Astrocyte (in vitro differentiated cells and primary cell): ENCODE results near the gene TRIO. TPM values are rescaled to one million over a fixed set of nuclear protein-coding genes. Genes with fewer than 3 reads are reported as not detected.

Source experiments
- DNase-seq: peaks from one replicate; pipeline ENCODE4 v3.0.0-alpha.2; 2010; ENCODE audit warnings: low read depth
- FAIRE-seq: peaks from 2 replicates; lab custom pipeline; 2011; peaks lifted over from hg19 to GRCh38; lab: Jason Lieb, UNC
- H2AFZ ChIP-seq: 2 replicates; pipeline ENCODE4 v1.6.0; 2012; ENCODE audit warnings: low read depth, low read length, inconsistent platforms
- H3K27ac ChIP-seq: 2 replicates; pipeline ENCODE4 v1.5.1; 2011; ENCODE audit warnings: low read depth, low read length, inconsistent platforms
- H3K27me3 ChIP-seq: 2 replicates; pipeline ENCODE4 v1.6.0; 2011; ENCODE audit warnings: low read length, inconsistent platforms; ENCODE audit not compliant: insufficient read depth
- H3K36me3 ChIP-seq: 2 replicates; pipeline ENCODE4 v1.5.1; 2011; ENCODE audit warnings: low read length, inconsistent platforms; ENCODE audit not compliant: insufficient read depth
- H3K4me1 ChIP-seq: 2 replicates; pipeline ENCODE4 v1.5.1; 2011; ENCODE audit warnings: low read length, inconsistent platforms; ENCODE audit not compliant: insufficient read depth
- H3K4me2 ChIP-seq: 2 replicates; pipeline ENCODE4 v1.6.0; 2012; ENCODE audit warnings: low read length, inconsistent platforms
- H3K4me3 ChIP-seq: 2 replicates; pipeline ENCODE4 v1.5.1; 2011; ENCODE audit warnings: low read depth, mild to moderate bottlenecking, low read length, inconsistent platforms; ENCODE audit not compliant: insufficient read depth
- H3K79me2 ChIP-seq: 2 replicates; pipeline ENCODE4 v1.6.0; 2012; ENCODE audit warnings: mild to moderate bottlenecking, low read length, inconsistent platforms; ENCODE audit not compliant: insufficient read depth
- H3K9ac ChIP-seq: 2 replicates; pipeline ENCODE4 v1.6.0; 2012; ENCODE audit warnings: mild to moderate bottlenecking, low read length, inconsistent platforms
- H3K9me3 ChIP-seq: 2 replicates; pipeline ENCODE4 v1.5.1; 2012; ENCODE audit warnings: low read depth, mild to moderate bottlenecking, low read length, inconsistent platforms; ENCODE audit not compliant: insufficient read depth
- H4K20me1 ChIP-seq: 2 replicates; pipeline ENCODE4 v1.6.0; 2012; ENCODE audit warnings: low read length, inconsistent platforms; ENCODE audit not compliant: insufficient read depth
- H3K27ac Mint-ChIP-seq: one replicate; pipeline ENCODE4 v1.8.0; 2021; ENCODE audit warnings: mild to moderate bottlenecking, mixed read lengths; ENCODE audit not compliant: unreplicated experiment
- H3K27me3 Mint-ChIP-seq: one replicate; pipeline ENCODE4 v1.8.0; 2021; ENCODE audit warnings: low read depth, mixed read lengths; ENCODE audit not compliant: unreplicated experiment
- H3K36me3 Mint-ChIP-seq: one replicate; pipeline ENCODE4 v1.8.0; 2021; ENCODE audit warnings: low read depth, mixed read lengths; ENCODE audit not compliant: unreplicated experiment
- H3K4me1 Mint-ChIP-seq: one replicate; pipeline ENCODE4 v1.8.0; 2021; ENCODE audit warnings: low read depth, mixed read lengths; ENCODE audit not compliant: unreplicated experiment
- H3K4me3 Mint-ChIP-seq: one replicate; pipeline ENCODE4 v1.8.0; 2021; ENCODE audit warnings: mild to moderate bottlenecking, moderate library complexity, mixed read lengths; ENCODE audit not compliant: unreplicated experiment
- H3K9me3 Mint-ChIP-seq: one replicate; pipeline ENCODE4 v1.8.0; 2021; ENCODE audit warnings: mild to moderate bottlenecking, mixed read lengths; ENCODE audit not compliant: unreplicated experiment
- CTCF ChIP-seq: IDR thresholded peaks from 2 replicates; pipeline ENCODE4 v1.5.1; 2011; ENCODE audit warnings: low read depth, mild to moderate bottlenecking, inconsistent platforms, low read length, moderate library complexity; ENCODE audit not compliant: insufficient read depth
- EZH2 ChIP-seq: IDR thresholded peaks from 2 replicates; pipeline ENCODE4 v1.6.1; 2012; ENCODE audit warnings: mild to moderate bottlenecking, low read length, inconsistent platforms; ENCODE audit not compliant: insufficient read depth
- total RNA-seq: library from RNA; stranded (reverse); gene quantifications from 2 replicates; pipeline ENCODE4 v1.2.1, GENCODE V29; 2021

Gene TRIO
- total RNA-seq, 1 donor from 2014 or later = 347 TPM

GRCh38 chr5:14385019-14385418 is 241.9 kb downstream of the TRIO start:
- no peaks in the 10 kb centered on the region for H3K27me3 Mint-ChIP-seq
- H3K4me1 Mint-ChIP-seq = peaks cover 36% of the 10 kb centered on the region
- Histone ChIP-seq H3K27ac (no peak overlapping the region), H3K9ac (no peak overlapping the region), H3K4me1 (no peaks in the 10 kb centered on the region), H3K4me2 (no peak overlapping the region), H4K20me1 (peaks cover 62% of the 10 kb centered on the region), H3K36me3 (peaks cover 74% of the 10 kb centered on the region), H3K9me3 (no peaks in the 10 kb centered on the region), H3K79me2 (peaks cover 66% of the 10 kb centered on the region), H3K27me3 (no peaks in the 10 kb centered on the region), H3K4me3 (no peak overlapping the region), H2AFZ (no peak overlapping the region)
- H3K9me3 Mint-ChIP-seq = no peaks in the 10 kb centered on the region
- no peak overlapping the region for H3K4me3 Mint-ChIP-seq
- FAIRE-seq (no peak), DNase-seq (no peak)
- peak overlapping the region; percentile 2 for H3K27ac Mint-ChIP-seq
- H3K36me3 Mint-ChIP-seq = peaks cover 42% of the 10 kb centered on the region
- no peak for TF ChIP-seq CTCF
- no peak for TF ChIP-seq EZH2

GRCh38 chr5:14386884-14387624 is 243.9 kb downstream of the TRIO start:
- no peaks in the 10 kb centered on the region for H3K9me3 Mint-ChIP-seq

More at GRCh38 chr5:14386884-14387624, 243.9 kb downstream of the TRIO start:
- Histone ChIP-seq H2AFZ (no peak overlapping the region), H3K27me3 (no peaks in the 10 kb centered on the region), H4K20me1 (peaks cover 53% of the 10 kb centered on the region), H3K9ac (no peak overlapping the region), H3K4me2 (no peak overlapping the region), H3K4me3 (no peak overlapping the region), H3K36me3 (peaks cover 76% of the 10 kb centered on the region), H3K9me3 (no peaks in the 10 kb centered on the region), H3K4me1 (no peaks in the 10 kb centered on the region), H3K79me2 (peaks cover 56% of the 10 kb centered on the region), H3K27ac (peak overlapping the region; percentile 7)
- peak; percentile 48 for DNase-seq
- Mint-ChIP-seq H3K4me3 (no peak overlapping the region), H3K4me1 (peaks cover 36% of the 10 kb centered on the region), H3K27ac (peak overlapping the region; percentile 73), H3K36me3 (peaks cover 37% of the 10 kb centered on the region), H3K27me3 (no peaks in the 10 kb centered on the region)
- FAIRE-seq = no peak
- TF ChIP-seq CTCF = no peak
- TF ChIP-seq EZH2 = no peak
